Measurements from ENCODE around the gene SCPEP1. TPM values are rescaled to one million over a fixed set of nuclear protein-coding genes. Genes with fewer than 3 reads are reported as not detected.
A peak's percentile ranks its signal among the peaks of the same experiment; 100 is the strongest.
"Not testable (repeated sequence)": the region's sequence is repeated elsewhere in the genome, so short reads cannot be mapped to it uniquely, and the experiment has no call there.

The SCPEP1 gene, protein sequence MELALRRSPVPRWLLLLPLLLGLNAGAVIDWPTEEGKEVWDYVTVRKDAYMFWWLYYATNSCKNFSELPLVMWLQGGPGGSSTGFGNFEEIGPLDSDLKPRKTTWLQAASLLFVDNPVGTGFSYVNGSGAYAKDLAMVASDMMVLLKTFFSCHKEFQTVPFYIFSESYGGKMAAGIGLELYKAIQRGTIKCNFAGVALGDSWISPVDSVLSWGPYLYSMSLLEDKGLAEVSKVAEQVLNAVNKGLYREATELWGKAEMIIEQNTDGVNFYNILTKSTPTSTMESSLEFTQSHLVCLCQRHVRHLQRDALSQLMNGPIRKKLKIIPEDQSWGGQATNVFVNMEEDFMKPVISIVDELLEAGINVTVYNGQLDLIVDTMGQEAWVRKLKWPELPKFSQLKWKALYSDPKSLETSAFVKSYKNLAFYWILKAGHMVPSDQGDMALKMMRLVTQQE
- 55.6 and 96.0 TPM in 2 replicates for total RNA-seq (2014; rRNA removed; shearing (Covaris generic); ENCODE audit: low replicate concordance)

DNA sequence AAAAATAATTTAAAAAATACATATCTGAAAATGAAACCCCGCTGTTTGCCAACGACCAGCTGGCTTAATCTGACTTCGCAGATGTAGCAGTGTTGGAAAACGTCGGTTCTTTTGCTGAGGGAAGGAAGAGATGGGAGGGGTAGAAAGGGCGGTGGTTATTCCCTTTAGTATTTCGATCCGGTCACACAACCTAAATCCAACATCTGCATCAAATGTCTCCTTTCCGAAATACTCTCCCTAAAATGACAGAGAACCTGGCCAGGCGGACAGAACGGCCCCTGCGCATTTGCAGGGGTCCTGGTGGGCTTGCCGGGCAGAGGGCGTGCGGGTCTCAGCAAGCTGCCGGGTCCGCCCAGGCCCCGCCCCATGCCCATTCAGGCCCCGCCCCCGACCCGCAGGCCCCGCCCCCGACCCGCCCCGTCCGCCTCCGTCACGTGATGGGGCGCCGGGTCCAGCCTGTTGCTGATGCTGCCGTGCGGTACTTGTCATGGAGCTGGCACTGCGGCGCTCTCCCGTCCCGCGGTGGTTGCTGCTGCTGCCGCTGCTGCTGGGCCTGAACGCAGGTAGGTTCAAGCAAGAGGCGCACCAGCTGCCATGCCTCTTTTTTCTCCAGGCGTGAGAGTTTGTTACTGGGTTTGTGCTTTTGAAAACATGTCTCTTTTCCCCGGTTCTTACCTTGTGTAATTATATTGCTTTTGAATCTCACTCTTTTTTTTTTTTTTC lies at the start of gene SCPEP1:
Gene SCPEP1 (plus strand): TSS at position 459 of the 723 bp plus-strand sequence. CDS start 29 bp downstream, at position 488.
- H3K4me3 ChIP-seq = peak within 1 kb of the TSS; percentile 57
- peaks cover 11% of the 10 kb centered on the region; the same call in 1 of the 2 replicates for H3K27me3 ChIP-seq
- peak; percentile 87 for DNase-seq
- no peaks in the 10 kb centered on the region for H3K36me3 ChIP-seq
- H3K9me3 ChIP-seq = no peaks in the 10 kb centered on the region

DNA sequence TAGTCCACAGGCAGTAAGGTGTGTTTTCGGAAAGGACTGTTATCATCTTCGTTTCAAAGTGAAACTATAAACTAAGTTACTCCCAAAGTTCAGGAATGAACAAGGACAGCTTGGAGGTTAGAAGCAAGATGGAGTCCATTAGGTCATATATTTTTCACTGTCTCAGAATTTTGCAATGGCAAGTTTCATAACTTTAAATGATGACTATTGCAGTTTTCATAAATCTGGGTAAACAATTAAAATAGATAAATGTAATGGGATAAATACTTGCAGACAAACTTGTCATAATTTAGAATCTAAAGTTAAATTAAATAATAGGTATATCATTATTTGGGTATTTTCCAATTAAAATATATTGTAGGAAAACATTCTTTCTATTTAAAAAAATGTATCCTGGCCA lies 49.3 kb upstream of the SCPEP1 start:
- Histone ChIP-seq H3K36me3 (peaks cover 3% of the 10 kb centered on the region; the same call in 1 of the 2 replicates), H3K4me3 (no peak overlapping the region), H3K9me3 (peaks cover 22% of the 10 kb centered on the region), H3K27me3 (no peaks in the 10 kb centered on the region)
- DNase-seq = no peak

DNA sequence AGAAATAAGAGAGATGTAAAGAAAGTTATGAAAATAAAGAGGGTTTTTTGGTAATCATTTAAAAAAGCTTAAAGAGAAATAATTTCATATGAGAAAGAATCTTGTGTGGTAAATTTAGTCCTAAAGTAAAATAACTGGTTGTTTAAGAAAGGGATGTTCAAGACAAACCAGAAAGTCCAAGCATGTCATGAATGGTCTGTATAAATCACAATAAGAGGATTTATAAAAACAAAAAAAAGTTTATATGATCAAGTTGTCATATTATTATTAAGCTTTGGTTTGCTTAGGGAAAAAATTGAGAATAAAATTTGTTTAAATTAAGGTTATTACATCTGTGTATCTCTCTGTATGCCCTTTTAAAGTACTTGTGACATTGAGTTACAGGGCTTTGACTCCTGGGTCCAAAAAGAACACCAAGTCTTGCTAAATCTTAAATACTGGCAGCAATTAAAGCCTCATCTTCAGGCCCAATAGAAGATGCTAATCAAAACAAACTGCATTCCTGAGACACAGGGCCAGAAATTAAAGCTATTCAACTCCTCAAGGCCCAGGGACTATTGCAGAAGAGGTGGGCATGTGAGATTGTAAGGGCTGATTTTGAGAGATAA lies 48.5 kb upstream of the SCPEP1 start:
- no peaks in the 10 kb centered on the region for H3K27me3 ChIP-seq

GRCh38 chr17:56930739-56931337 lies 47.1 kb upstream of the SCPEP1 start:
- H3K27me3 ChIP-seq = no peaks in the 10 kb centered on the region
- no peak overlapping the region for H3K4me3 ChIP-seq
- peaks cover 22% of the 10 kb centered on the region for H3K9me3 ChIP-seq
- H3K36me3 ChIP-seq = peaks cover 23% of the 10 kb centered on the region
- no peak for DNase-seq

More for the DNA sequence above, 48.5 kb upstream of the SCPEP1 start:
- Histone ChIP-seq H3K4me3 (no peak overlapping the region), H3K9me3 (peaks cover 22% of the 10 kb centered on the region), H3K36me3 (peaks cover 12% of the 10 kb centered on the region)
- no peak for DNase-seq

- Histone ChIP-seq H3K9me3 (peaks cover 22% of the 10 kb centered on the region), H3K4me3 (no peak overlapping the region), H3K36me3 (peaks cover 47% of the 10 kb centered on the region), H3K27me3 (no peaks in the 10 kb centered on the region)
- no peak for DNase-seq
Observed at GRCh38 chr17:56933151-56933745, 44.7 kb upstream of the SCPEP1 start.

DNA sequence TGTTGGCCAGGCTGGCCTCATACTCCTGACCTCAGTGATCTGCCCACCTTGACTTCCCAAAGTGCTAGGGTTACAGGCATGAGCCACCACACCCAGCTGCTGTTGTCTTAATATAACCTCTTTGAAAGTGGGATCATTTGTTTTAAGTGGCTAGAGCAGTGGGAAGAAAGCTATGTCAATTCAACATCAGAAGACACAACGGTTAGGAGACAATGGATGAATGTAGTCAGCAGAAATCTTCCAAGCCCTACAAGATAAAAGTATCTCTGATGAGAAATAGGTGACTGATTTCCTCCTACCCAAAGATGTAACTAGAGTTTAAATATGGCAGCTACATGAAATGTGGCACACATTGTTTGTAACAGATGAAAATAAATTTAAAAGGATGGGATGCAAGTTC lies 44.1 kb upstream of the SCPEP1 start:
- Histone ChIP-seq H3K27me3 (no peaks in the 10 kb centered on the region), H3K4me3 (no peak overlapping the region), H3K9me3 (peaks cover 22% of the 10 kb centered on the region), H3K36me3 (peaks cover 53% of the 10 kb centered on the region)
- no peak for DNase-seq

DNA sequence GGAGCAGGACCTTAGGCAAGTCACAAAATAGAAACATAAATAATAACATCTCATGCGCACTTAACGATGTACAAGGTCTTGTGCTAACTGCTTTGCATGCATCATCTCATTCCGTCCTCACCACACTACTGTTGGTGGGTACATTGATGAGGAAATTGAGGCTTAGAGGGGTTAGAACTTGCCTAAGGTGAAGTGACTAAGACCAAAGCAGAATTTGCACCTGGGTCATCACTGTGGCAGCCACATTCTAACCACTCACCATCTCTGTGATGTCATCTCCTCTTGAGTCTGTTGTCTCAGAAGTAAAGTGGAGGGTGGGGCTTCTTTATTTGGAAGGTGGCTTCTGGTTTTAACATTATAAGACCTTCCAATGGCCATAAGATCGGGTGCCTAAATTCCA lies 43.7 kb upstream of the SCPEP1 start:
- Histone ChIP-seq H3K4me3 (no peak overlapping the region), H3K27me3 (no peaks in the 10 kb centered on the region), H3K9me3 (peaks cover 22% of the 10 kb centered on the region), H3K36me3 (peaks cover 57% of the 10 kb centered on the region)
- no peak for DNase-seq

GRCh38 chr17:56935461-56935860 lies 42.5 kb upstream of the SCPEP1 start:
- H3K27me3 ChIP-seq = no peaks in the 10 kb centered on the region
- H3K36me3 ChIP-seq = peaks cover 69% of the 10 kb centered on the region
- DNase-seq = no peak
- peaks cover 14% of the 10 kb centered on the region for H3K9me3 ChIP-seq
- H3K4me3 ChIP-seq = no peak overlapping the region

DNA sequence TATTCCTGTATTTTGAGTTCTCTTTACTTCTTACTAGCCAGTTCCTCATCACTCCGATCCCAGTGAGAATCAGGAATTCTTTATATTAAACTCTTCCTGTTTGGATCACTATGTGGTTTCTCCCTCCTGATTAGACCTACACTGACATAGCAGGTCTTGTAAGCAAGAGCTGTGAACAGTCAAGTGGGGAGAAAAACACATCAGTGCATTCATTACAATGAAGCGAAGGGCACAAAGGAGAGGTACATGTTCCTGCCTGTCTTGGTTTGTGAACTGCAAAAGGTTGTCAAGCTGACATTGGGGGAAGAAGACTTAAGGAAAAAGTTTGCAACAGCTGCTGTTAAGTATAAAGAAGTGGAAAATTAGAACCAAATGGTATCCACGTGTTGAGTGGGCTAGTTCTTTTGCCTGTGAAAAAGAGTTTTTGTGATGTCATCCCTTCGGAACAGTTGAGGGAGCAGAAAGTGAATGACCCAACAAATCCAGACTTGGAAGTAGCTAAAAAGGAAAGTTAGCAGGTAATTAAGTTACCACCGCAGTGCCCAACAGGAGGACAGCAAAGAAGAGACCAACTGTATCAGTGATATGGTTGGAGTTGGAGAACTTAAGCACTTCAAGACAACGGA lies 41.1 kb upstream of the SCPEP1 start:
- Histone ChIP-seq H3K27me3 (no peaks in the 10 kb centered on the region), H3K4me3 (no peak overlapping the region), H3K36me3 (peaks cover 80% of the 10 kb centered on the region), H3K9me3 (peaks cover 2% of the 10 kb centered on the region)
- DNase-seq = no peak

DNA sequence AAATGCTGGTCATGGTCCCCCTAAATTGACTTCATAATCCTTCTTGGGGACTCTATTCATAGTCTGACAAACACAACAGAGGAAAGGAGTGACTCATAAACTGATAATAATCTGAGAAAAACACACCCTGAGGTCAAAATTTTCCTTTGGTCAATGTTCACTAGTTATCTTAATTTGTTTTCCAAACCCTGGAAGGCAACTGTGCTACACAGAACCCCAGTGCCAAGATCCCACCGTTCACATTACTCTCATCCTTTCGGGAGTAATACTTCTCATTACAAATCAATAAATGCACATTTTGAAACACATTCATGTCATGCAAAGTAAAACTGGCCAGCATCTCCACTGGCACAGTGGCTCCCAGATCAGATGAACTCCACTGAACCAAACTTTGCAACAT lies 40.2 kb upstream of the SCPEP1 start:
- Histone ChIP-seq H3K36me3 (peaks cover 83% of the 10 kb centered on the region), H3K4me3 (no peak overlapping the region), H3K27me3 (no peaks in the 10 kb centered on the region), H3K9me3 (peaks cover under 1% of the 10 kb centered on the region; the same call in 1 of the 2 replicates)
- DNase-seq = no peak

DNA sequence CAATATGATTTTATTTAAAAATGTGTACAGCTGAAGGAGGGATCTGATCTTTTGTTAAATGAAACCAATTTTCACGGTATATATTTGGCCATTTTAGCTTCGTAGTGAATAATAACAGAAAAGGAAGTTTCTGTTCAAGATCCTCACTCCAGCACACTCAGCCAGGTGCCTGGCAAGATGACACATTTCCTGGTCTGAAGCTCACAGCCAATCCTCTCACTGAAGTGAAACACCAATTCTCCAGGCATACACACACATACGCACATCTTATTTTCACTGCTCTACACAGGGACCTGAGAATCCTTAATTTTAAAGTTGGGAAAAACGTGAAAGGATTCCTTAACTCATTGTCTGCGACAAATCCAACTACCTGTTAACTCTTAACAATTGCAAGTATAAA lies 39.7 kb upstream of the SCPEP1 start:
- not testable (repeated sequence) for DNase-seq, H3K9me3 ChIP-seq, H3K27me3 ChIP-seq, H3K4me3 ChIP-seq
- H3K36me3 ChIP-seq = peaks cover 88% of the 10 kb centered on the region

DNA sequence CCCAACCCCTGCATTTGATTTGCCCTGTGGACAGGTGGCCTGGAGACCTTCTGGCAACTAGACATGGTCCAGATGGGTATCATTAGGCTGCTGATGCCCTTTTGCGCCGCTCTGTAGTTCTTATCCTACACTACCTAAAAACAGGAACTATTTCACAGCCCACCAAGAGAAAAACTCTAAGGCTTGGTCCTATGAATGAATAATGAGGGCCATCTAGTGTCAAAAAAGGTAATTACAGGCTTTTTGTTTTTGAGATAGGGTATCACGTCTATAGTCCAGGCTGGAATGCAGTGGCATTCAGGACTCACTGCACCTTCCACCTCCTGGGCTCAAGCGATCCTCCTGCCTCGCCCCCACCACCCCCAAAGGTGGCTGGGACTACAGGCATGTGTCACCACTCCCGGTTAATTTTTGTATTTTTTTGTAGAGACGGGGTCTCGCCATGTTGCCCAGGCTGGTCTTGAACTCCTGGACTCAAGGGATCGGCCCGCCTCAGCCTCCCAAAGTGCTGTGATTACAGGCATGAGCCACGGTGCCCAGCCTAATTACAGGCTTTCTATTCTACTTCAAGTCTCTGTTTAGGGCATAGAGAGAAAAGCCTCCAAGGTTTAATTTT lies 38.0 kb upstream of the SCPEP1 start:
- Histone ChIP-seq H3K36me3 (peaks cover 89% of the 10 kb centered on the region), H3K4me3 (no peak overlapping the region), H3K9me3 (no peaks in the 10 kb centered on the region), H3K27me3 (no peaks in the 10 kb centered on the region)
- DNase-seq = no peak

DNA sequence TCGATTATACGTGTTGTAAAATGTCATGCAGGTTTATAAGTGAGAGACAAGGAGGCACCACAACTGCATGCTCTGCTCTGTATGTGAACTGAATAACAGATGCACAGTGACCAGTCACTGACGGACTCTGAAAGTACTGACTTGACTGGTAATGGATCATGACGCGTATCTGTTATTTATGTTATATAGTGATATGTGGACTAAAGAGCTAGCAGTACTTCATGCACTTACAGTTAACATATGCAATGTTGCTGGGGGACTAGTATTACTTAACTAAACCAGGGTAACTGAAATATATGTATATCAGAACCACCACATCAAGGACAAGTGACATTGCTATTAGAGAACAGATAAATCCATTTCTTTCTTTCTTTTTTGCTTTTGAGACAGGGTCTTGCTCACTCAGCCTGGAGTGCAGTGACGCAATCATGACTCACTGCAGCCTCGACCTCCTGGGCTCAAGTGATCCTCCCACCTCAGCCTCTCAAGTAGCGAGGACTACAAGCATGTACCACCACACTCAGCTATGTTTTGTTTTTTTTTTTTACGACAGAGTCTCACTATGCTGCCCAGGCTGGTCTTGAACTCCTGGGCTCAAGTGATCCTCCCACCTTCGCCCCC lies 34.3 kb upstream of the SCPEP1 start:
- H3K36me3 ChIP-seq = peaks cover 84% of the 10 kb centered on the region
- no peaks in the 10 kb centered on the region for H3K9me3 ChIP-seq
- no peaks in the 10 kb centered on the region for H3K27me3 ChIP-seq
- peak; percentile 32 for DNase-seq
- H3K4me3 ChIP-seq = no peak overlapping the region

GRCh38 chr17:56945938-56946505 lies 31.9 kb upstream of the SCPEP1 start:
- Histone ChIP-seq H3K9me3 (no peaks in the 10 kb centered on the region), H3K36me3 (peaks cover 86% of the 10 kb centered on the region), H3K4me3 (no peak overlapping the region), H3K27me3 (no peaks in the 10 kb centered on the region)
- no peak for DNase-seq

- Histone ChIP-seq H3K36me3 (peaks cover 85% of the 10 kb centered on the region), H3K4me3 (no peak overlapping the region), H3K9me3 (no peaks in the 10 kb centered on the region), H3K27me3 (no peaks in the 10 kb centered on the region)
- no peak for DNase-seq
Observed at GRCh38 chr17:56947741-56948140, 30.2 kb upstream of the SCPEP1 start.

Data from MG63 (cell line).